Astrocyte (in vitro differentiated cells and primary cell): ENCODE data around the gene ERO1B. TPM values are rescaled to one million over a fixed set of nuclear protein-coding genes. Genes with fewer than 3 reads are reported as not detected.

Source experiments
- DNase-seq: peaks from one replicate; pipeline ENCODE4 v3.0.0-alpha.2; 2010; ENCODE audit warnings: low read depth
- FAIRE-seq: peaks from 2 replicates; lab custom pipeline; 2011; peaks lifted over from hg19 to GRCh38; lab: Jason Lieb, UNC
- H2AFZ ChIP-seq: 2 replicates; pipeline ENCODE4 v1.6.0; 2012; ENCODE audit warnings: low read depth, low read length, inconsistent platforms
- H3K27ac ChIP-seq: 2 replicates; pipeline ENCODE4 v1.5.1; 2011; ENCODE audit warnings: low read depth, low read length, inconsistent platforms
- H3K27me3 ChIP-seq: 2 replicates; pipeline ENCODE4 v1.6.0; 2011; ENCODE audit warnings: low read length, inconsistent platforms; ENCODE audit not compliant: insufficient read depth
- H3K36me3 ChIP-seq: 2 replicates; pipeline ENCODE4 v1.5.1; 2011; ENCODE audit warnings: low read length, inconsistent platforms; ENCODE audit not compliant: insufficient read depth
- H3K4me1 ChIP-seq: 2 replicates; pipeline ENCODE4 v1.5.1; 2011; ENCODE audit warnings: low read length, inconsistent platforms; ENCODE audit not compliant: insufficient read depth
- H3K4me2 ChIP-seq: 2 replicates; pipeline ENCODE4 v1.6.0; 2012; ENCODE audit warnings: low read length, inconsistent platforms
- H3K4me3 ChIP-seq: 2 replicates; pipeline ENCODE4 v1.5.1; 2011; ENCODE audit warnings: low read depth, mild to moderate bottlenecking, low read length, inconsistent platforms; ENCODE audit not compliant: insufficient read depth
- H3K79me2 ChIP-seq: 2 replicates; pipeline ENCODE4 v1.6.0; 2012; ENCODE audit warnings: mild to moderate bottlenecking, low read length, inconsistent platforms; ENCODE audit not compliant: insufficient read depth
- H3K9ac ChIP-seq: 2 replicates; pipeline ENCODE4 v1.6.0; 2012; ENCODE audit warnings: mild to moderate bottlenecking, low read length, inconsistent platforms
- H3K9me3 ChIP-seq: 2 replicates; pipeline ENCODE4 v1.5.1; 2012; ENCODE audit warnings: low read depth, mild to moderate bottlenecking, low read length, inconsistent platforms; ENCODE audit not compliant: insufficient read depth
- H4K20me1 ChIP-seq: 2 replicates; pipeline ENCODE4 v1.6.0; 2012; ENCODE audit warnings: low read length, inconsistent platforms; ENCODE audit not compliant: insufficient read depth
- H3K27ac Mint-ChIP-seq: one replicate; pipeline ENCODE4 v1.8.0; 2021; ENCODE audit warnings: mild to moderate bottlenecking, mixed read lengths; ENCODE audit not compliant: unreplicated experiment
- H3K27me3 Mint-ChIP-seq: one replicate; pipeline ENCODE4 v1.8.0; 2021; ENCODE audit warnings: low read depth, mixed read lengths; ENCODE audit not compliant: unreplicated experiment
- H3K36me3 Mint-ChIP-seq: one replicate; pipeline ENCODE4 v1.8.0; 2021; ENCODE audit warnings: low read depth, mixed read lengths; ENCODE audit not compliant: unreplicated experiment
- H3K4me1 Mint-ChIP-seq: one replicate; pipeline ENCODE4 v1.8.0; 2021; ENCODE audit warnings: low read depth, mixed read lengths; ENCODE audit not compliant: unreplicated experiment
- H3K4me3 Mint-ChIP-seq: one replicate; pipeline ENCODE4 v1.8.0; 2021; ENCODE audit warnings: mild to moderate bottlenecking, moderate library complexity, mixed read lengths; ENCODE audit not compliant: unreplicated experiment
- H3K9me3 Mint-ChIP-seq: one replicate; pipeline ENCODE4 v1.8.0; 2021; ENCODE audit warnings: mild to moderate bottlenecking, mixed read lengths; ENCODE audit not compliant: unreplicated experiment
- EZH2 ChIP-seq: IDR thresholded peaks from 2 replicates; pipeline ENCODE4 v1.6.1; 2012; ENCODE audit warnings: mild to moderate bottlenecking, low read length, inconsistent platforms; ENCODE audit not compliant: insufficient read depth
- total RNA-seq: library from RNA; stranded (reverse); gene quantifications from 2 replicates; pipeline ENCODE4 v1.2.1, GENCODE V29; 2021
- TF ChIP-seq, protein P1 (sequence below): IDR thresholded peaks from 2 replicates; pipeline ENCODE4 v1.5.1; 2011; ENCODE audit warnings: low read depth, mild to moderate bottlenecking, inconsistent platforms, low read length, moderate library complexity; ENCODE audit not compliant: insufficient read depth

Gene ERO1B
- total RNA-seq, 1 donor from 2014 or later: 1.5 TPM

DNA sequence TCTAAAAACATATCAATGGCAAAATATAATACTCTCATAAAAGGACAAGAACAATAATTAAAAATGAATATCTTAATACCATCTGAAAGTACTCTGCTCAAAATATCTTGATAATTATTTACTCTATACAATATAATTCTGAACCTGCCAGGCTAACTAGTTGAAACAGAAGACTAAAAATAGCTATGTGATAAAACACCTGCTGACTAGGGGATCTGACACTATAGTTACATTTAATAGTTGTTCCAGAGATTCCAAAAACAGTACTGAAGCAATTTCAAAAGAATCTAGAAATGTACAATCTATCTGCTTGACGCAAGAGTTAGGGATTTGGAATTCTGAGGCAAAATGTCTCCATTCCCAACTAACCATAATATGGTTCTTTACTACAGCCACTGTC, 30.2 kb downstream of the ERO1B start:
- no peaks in the 10 kb centered on the region for H4K20me1 ChIP-seq
- no peaks in the 10 kb centered on the region for H3K4me1 Mint-ChIP-seq
- H3K27ac Mint-ChIP-seq: no peak overlapping the region
- H3K4me3 Mint-ChIP-seq: no peak overlapping the region
- H3K27ac ChIP-seq: no peak overlapping the region
- no peaks in the 10 kb centered on the region for H3K9me3 Mint-ChIP-seq
- H3K36me3 Mint-ChIP-seq: peaks cover 5% of the 10 kb centered on the region
- no peak overlapping the region for H2AFZ ChIP-seq
- DNase-seq (no peak), FAIRE-seq (no peak)
- H3K4me3 ChIP-seq: no peak overlapping the region
- no peaks in the 10 kb centered on the region for H3K36me3 ChIP-seq
- no peak overlapping the region for H3K9ac ChIP-seq
- H3K79me2 ChIP-seq: no peaks in the 10 kb centered on the region
- no peaks in the 10 kb centered on the region for H3K27me3 Mint-ChIP-seq
- H3K27me3 ChIP-seq: no peaks in the 10 kb centered on the region
- H3K4me1 ChIP-seq: no peaks in the 10 kb centered on the region
- TF ChIP-seq, protein P1, sequence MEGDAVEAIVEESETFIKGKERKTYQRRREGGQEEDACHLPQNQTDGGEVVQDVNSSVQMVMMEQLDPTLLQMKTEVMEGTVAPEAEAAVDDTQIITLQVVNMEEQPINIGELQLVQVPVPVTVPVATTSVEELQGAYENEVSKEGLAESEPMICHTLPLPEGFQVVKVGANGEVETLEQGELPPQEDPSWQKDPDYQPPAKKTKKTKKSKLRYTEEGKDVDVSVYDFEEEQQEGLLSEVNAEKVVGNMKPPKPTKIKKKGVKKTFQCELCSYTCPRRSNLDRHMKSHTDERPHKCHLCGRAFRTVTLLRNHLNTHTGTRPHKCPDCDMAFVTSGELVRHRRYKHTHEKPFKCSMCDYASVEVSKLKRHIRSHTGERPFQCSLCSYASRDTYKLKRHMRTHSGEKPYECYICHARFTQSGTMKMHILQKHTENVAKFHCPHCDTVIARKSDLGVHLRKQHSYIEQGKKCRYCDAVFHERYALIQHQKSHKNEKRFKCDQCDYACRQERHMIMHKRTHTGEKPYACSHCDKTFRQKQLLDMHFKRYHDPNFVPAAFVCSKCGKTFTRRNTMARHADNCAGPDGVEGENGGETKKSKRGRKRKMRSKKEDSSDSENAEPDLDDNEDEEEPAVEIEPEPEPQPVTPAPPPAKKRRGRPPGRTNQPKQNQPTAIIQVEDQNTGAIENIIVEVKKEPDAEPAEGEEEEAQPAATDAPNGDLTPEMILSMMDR: no peak
- TF ChIP-seq EZH2: no peak
- H3K9me3 ChIP-seq: no peaks in the 10 kb centered on the region
- no peak overlapping the region for H3K4me2 ChIP-seq

DNA sequence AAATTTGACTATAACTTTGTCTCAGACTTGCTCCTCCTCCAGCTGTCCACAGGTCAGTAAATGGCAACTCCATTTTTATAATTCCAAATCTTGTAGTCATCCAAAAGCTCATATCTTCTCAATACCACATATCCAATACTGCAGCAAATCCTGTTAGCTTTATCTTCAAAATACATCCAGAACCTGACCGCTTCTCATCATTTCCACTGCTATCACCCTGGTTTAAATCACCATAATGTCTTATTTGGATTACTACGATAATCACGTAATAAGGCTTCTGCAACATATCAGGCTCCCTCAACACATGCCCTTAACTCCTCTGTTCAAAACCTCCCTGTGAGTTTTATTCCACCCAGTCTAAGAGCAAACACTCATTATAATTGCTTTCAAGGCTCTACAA, 34.5 kb downstream of the ERO1B start:
- no peaks in the 10 kb centered on the region for H3K4me1 Mint-ChIP-seq
- no peaks in the 10 kb centered on the region for H3K4me1 ChIP-seq
- no peaks in the 10 kb centered on the region for H3K9me3 Mint-ChIP-seq
- DNase-seq (no peak), FAIRE-seq (no peak)
- no peaks in the 10 kb centered on the region for H3K79me2 ChIP-seq
- TF ChIP-seq, protein P1: no peak
- no peak for TF ChIP-seq EZH2
- H3K27ac ChIP-seq: no peak overlapping the region
- no peak overlapping the region for H3K4me3 Mint-ChIP-seq
- no peaks in the 10 kb centered on the region for H3K27me3 Mint-ChIP-seq
- no peak overlapping the region for H3K9ac ChIP-seq
- H2AFZ ChIP-seq: no peak overlapping the region
- no peaks in the 10 kb centered on the region for H4K20me1 ChIP-seq
- no peaks in the 10 kb centered on the region for H3K9me3 ChIP-seq
- H3K27me3 ChIP-seq: no peaks in the 10 kb centered on the region
- H3K4me3 ChIP-seq: no peak overlapping the region
- no peaks in the 10 kb centered on the region for H3K36me3 Mint-ChIP-seq
- H3K27ac Mint-ChIP-seq: no peak overlapping the region
- H3K4me2 ChIP-seq: no peak overlapping the region
- H3K36me3 ChIP-seq: no peaks in the 10 kb centered on the region

- Histone ChIP-seq H3K27ac (no peak overlapping the region), H4K20me1 (no peaks in the 10 kb centered on the region), H3K4me2 (no peak overlapping the region), H3K9me3 (no peaks in the 10 kb centered on the region), H3K4me3 (no peak overlapping the region), H3K27me3 (no peaks in the 10 kb centered on the region), H3K4me1 (no peaks in the 10 kb centered on the region), H3K79me2 (no peaks in the 10 kb centered on the region), H2AFZ (no peak overlapping the region), H3K36me3 (no peaks in the 10 kb centered on the region), H3K9ac (no peak overlapping the region)
- H3K27ac Mint-ChIP-seq: no peak overlapping the region
- no peaks in the 10 kb centered on the region for H3K36me3 Mint-ChIP-seq
- H3K27me3 Mint-ChIP-seq: no peaks in the 10 kb centered on the region
- TF ChIP-seq EZH2: no peak
- TF ChIP-seq, protein P1: no peak
- no peak overlapping the region for H3K4me3 Mint-ChIP-seq
- DNase-seq: no peak
- no peaks in the 10 kb centered on the region for H3K9me3 Mint-ChIP-seq
- H3K4me1 Mint-ChIP-seq: no peaks in the 10 kb centered on the region
- FAIRE-seq: no peak
Measured at GRCh38 chr1:236242568-236242967, 39.2 kb downstream of the ERO1B start.
